Measurements from ENCODE around the gene NPIPA1.
"Not testable (repeated sequence)": the region's sequence is repeated elsewhere in the genome, so short reads cannot be mapped to it uniquely, and the experiment has no call there.

Gene NPIPA1

DNA sequence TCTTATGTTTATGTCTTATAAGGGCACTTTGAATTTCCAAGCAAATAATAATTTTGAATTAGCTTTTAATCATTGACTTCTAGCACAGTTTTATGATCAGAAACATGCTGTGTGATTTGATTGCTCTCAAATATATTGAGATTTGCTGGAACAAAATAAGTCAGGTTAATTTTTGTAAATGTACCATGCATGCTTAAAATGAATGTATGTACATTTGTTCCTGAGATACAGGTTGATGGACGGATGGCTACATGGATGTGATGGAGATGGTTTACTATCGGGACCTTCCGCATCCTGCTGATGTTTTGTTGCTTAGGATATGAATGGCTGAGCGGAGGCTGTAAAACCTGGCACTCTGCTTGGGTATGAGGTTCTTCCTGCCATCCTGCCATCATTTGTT lies at the start of gene NPIPA1:
TSS of gene NPIPA1 (plus strand) at position 301 of the 400 bp plus-strand sequence. CDS start at position 301, 0 bp downstream.
- not testable (repeated sequence) for DNase-seq

DNA sequence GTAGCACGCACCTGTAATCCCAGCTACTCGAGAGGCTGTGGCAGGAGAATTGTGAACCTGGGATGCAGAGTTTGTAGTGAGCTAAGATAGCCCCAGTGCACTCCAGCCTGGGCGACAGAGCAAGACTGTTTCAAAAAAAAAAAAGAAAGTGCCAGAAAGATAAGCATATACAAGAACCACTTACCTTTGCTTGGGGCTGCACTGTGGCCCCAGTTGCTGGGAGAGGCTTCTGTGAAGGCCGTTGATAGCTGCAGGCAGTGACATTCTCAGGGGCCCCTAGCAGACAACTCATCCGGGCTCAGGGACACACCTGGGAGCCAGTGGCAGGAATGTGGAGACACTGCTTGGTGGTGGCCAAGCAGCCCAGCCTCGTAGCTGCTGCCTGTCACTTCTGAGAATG lies 45.1 kb upstream of the NPIPA1 start:
- DNase-seq, result not testable (repeated sequence)

GRCh38 chr16:14895382-14895781 lies 41.9 kb upstream of the NPIPA1 start:
- not testable (repeated sequence) for DNase-seq

DNA sequence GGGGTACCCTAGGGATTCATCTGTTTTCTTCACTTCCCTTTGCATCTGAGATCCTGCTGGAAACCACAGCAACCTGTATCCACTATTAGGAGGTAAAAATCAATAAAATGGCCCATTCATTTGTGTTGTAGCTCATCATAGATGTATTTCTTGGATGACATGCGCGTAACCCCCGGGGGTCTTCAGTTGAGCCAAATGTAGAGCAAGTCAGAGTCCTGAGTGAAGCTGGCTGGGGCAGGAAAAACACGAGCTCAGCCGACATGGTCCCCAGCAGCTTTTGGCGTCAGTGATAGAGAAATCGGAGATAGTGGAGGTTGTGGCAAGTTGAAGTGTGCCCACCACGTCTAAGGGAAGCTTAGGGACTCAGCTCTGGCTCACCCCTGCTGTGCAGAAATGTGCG lies 41.2 kb upstream of the NPIPA1 start:
- DNase-seq, result not testable (repeated sequence)

DNA sequence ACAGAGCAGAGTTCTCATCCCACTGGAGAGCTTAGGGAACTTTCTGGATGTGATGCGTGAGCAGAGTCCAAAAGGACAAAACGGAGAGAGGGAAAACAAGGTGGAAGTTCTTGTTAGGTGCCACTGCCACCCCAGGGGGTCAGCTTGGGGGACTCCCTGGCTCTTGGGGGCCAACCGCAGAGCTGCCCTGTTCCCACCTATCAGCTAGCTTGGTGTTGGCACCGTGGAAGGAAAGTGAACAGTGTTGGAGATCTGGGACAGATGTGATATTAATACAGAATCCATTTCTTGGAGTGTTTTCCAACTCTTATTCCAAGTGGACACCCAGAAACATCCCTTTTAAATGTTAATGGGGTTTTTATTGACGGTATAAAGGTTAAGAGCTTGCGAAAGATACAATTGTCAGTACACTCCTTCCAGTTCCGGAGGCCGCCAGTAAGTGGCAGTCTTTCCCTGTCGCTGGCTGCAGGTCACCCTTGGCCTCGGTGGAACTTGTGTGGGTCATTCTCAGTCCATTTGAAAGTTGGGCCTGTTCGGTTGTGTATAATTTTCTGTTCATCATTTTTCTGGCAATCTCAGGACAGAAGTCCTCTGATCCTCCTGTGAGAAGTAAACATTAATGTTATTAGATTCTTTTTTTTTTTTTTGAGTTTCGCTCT lies 40.1 kb upstream of the NPIPA1 start:
- not testable (repeated sequence) for DNase-seq

DNA sequence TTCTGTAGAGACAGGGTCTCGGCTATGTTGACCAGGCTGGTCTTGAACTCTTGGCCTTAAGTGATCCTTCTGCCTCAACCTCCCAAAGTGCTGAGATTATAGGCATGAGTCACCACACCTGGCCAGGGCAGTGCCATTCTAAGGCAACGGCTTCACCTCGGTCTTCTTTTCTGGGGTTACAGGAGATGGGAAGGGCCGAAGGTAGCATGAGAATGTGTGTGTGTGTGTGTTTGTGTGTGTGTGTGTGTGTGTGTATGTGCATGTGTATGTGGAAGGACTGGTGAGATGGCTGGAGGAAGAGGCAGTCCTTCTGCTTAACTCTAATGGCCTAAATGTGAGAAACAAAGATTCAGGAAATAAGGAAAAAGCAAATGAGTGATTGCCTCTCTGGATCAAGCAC lies 39.1 kb upstream of the NPIPA1 start:
- DNase-seq, result not testable (repeated sequence)

GRCh38 chr16:14903191-14903957 lies 33.9 kb upstream of the NPIPA1 start:
- DNase-seq, result peak; percentile 22

DNA sequence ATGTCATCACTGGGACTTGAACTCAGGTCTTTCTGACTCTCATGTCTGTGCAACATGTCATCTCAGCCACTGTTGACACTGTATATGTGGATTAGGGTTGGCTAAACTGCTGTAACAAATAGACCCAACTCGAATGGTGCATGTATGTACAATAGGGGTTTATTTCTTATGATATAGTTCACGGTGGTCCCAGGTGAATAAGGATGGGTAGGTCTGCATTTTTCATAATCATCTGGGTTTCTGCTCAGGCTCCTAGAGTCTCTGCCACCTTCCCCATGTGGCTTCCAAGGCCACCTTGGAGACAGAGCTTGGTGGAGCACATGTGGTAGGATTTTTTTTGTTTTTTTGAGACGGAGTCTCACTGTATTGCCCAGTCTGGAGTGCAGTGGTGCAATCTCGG lies 27.5 kb upstream of the NPIPA1 start:
- DNase-seq, result not testable (repeated sequence)

- DNase-seq, result not testable (repeated sequence)
These were observed 26.2 kb upstream of the NPIPA1 start for GRCh38 chr16:14910833-14911629.

- DNase-seq, result not testable (repeated sequence)
These were observed 25.3 kb upstream of the NPIPA1 start for GRCh38 chr16:14911954-14912353.

GRCh38 chr16:14912588-14912987 lies 24.7 kb upstream of the NPIPA1 start:
- DNase-seq, result not testable (repeated sequence)

DNA sequence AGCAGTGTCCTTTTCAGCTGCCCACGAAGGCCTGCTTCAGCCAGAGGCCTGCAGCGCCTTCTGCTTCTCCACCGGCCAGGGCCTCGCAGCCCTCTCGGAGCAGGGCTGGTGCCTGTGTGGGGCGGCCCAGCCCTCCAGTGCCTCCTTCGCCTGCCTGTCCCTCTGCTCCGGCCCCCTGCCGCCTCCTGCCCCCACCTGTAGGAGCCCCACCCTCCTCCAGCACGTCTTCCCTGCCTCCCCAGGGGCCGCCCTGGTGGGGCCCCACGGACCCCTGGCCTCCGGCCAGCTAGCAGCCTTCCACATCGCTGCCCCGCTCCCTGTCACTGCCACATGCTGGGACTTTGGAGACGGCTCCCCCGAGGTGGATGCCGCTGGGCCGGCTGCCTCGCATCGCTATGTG lies 18.7 kb upstream of the NPIPA1 start:
- DNase-seq, result not testable (repeated sequence)

DNA sequence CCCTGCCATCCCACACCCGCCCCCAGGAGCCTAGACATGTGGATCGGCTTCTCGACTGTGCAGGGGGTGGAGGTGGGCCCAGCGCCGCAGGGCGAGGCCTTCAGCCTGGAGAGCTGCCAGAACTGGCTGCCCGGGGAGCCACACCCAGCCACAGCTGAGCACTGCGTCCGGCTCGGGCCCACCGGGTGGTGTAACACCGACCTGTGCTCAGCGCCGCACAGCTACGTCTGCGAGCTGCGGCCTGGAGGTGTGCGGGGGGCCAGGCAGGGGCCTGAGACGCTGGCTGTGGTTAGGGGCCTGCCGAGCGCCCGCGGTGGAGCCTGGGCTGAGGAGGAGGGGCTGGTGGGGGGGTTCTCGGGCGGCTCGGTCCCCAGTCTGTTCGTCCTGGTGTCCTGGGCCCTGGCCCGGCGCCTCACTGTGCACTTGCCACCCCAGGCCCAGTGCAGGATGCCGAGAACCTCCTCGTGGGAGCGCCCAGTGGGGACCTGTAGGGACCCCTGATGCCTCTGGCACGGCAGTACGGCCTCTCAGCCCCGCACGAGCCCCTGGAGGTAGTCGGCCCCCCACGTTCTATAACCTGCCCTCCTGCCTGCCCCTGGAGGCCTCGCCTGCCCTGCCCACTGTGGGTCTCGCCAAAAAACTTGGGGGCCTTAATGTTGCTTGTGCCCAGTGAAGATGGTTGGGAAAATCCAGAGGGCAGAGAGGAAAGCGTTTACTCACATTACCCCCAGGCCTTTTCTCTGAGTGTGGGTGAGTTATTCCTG lies 17.2 kb upstream of the NPIPA1 start:
- peak; percentile 45 for DNase-seq

GRCh38 chr16:14922285-14922684 lies 15.0 kb upstream of the NPIPA1 start:
- DNase-seq, result not testable (repeated sequence)

GRCh38 chr16:14922968-14923367 lies 14.3 kb upstream of the NPIPA1 start:
- DNase-seq, result not testable (repeated sequence)

DNA sequence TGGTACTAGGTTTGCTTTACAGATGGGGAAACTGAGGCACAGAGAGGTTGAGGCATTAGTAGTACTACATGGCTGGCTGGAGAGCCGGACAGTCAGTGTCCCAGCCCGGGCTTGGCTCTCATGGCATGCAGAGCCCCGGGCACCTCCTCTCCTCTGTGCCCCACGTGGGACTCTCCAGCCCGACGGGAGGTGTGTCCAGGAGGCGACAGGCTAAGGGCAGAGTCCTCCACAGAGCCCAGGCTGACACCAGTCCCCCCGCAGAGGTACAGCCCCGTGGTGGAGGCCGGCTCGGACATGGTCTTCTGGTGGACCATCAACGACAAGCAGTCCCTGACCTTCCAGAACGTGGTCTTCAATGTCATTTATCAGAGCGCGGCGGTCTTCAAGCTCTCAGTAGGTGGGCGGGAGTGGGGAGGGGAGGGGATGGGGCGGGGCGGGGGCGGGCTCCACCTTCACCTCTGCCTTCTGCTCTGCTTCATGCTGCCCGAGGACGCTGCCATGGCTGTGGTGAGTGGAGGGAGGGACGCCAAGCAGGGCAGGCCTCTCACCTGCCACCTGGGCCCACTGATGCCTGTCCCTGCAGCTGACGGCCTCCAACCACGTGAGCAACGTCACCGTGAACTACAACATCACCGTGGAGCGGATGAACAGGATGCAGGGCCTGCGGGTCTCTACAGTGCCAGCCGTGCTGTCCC lies 13.7 kb upstream of the NPIPA1 start:
- peak; percentile 0 for DNase-seq

DNA sequence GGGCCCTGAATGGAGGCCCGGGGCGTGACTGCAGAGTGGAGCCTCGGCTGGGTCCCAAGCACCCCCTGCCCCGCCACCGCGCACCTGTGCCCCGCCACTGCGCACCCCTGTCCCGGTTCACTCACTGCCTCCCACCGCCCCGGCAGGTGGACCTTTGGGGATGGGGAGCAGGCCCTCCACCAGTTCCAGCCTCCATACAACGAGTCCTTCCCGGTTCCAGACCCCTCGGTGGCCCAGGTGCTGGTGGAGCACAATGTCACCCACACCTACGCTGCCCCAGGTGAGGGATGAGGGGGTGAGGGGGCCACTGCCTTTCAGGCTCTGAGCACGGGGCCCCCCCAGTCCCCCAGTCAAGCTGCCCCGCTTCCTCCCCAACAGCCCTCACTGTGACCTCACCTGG lies 12.9 kb upstream of the NPIPA1 start:
- not testable (repeated sequence) for DNase-seq

- DNase-seq, result not testable (repeated sequence)
These were observed 12.3 kb upstream of the NPIPA1 start for GRCh38 chr16:14924982-14925381.

GRCh38 chr16:14928064-14928714 lies 9.1 kb upstream of the NPIPA1 start:
- peak; percentile 31 for DNase-seq

DNA sequence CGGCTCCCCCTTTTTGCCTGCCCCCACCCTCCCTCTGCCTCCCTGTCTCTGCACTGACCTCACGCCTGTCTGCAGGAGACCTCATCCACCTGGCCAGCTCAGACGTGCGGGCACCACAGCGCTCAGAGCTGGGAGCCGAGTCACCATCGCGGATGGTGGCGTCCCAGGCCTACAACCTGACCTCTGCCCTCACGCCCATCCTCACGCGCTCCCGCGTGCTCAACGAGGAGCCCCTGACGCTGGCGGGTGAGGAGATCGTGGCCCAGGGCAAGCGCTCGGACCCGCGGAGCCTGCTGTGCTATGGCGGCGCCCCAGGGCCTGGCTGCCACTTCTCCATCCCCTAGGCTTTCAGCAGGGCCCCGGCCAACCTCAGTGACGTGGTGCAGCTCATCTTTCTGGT lies 8.1 kb upstream of the NPIPA1 start:
- DNase-seq, result not testable (repeated sequence)

GRCh38 chr16:14930246-14930645 lies 7.0 kb upstream of the NPIPA1 start:
- DNase-seq, result not testable (repeated sequence)
